Fibroblast of lung (primary cell): ENCODE data around the gene ANKRD24. TPM values are rescaled to one million over a fixed set of nuclear protein-coding genes. Genes with fewer than 3 reads are reported as not detected.

Source experiments
- DNase-seq, 2 donors: peaks; one replicate each; pipeline versions ENCODE4 v3.0.0 to v3.0.0-alpha.2; 2010; ENCODE audit warnings: low read depth in 2 of 2
- H2AFZ ChIP-seq: 2 replicates; pipeline ENCODE4 v1.5.1; 2012; ENCODE audit warnings: low read length, control low read depth, inconsistent platforms
- H3K27ac ChIP-seq: 2 replicates; pipeline ENCODE4 v1.5.1; 2011; ENCODE audit warnings: low read length, control low read depth; ENCODE audit not compliant: insufficient read depth
- H3K27me3 ChIP-seq: 2 replicates; pipeline ENCODE4 v1.5.1; 2011; ENCODE audit warnings: mild to moderate bottlenecking, low read length; ENCODE audit not compliant: control insufficient read depth, insufficient read depth
- H3K36me3 ChIP-seq: 2 replicates; pipeline ENCODE4 v1.5.1; 2011; ENCODE audit warnings: low read length; ENCODE audit not compliant: control insufficient read depth, insufficient read depth
- H3K4me1 ChIP-seq: 2 replicates; pipeline ENCODE4 v1.5.1; 2011; ENCODE audit warnings: low read length; ENCODE audit not compliant: control insufficient read depth, insufficient read depth; ENCODE audit errors: extremely low read depth
- H3K4me2 ChIP-seq: 2 replicates; pipeline ENCODE4 v1.5.1; 2011; ENCODE audit warnings: low read length, control low read depth; ENCODE audit not compliant: insufficient read depth; ENCODE audit errors: extremely low read depth
- H3K4me3 ChIP-seq, 4 experiments: fragments of 200-600 bp in 1 of 4; sonication (generic) in 1 of 4; replicated peaks in 1 of 4; 2 replicates each; pipeline ENCODE4 v1.5.1; 2011 to 2016; ENCODE audit warnings: low read length in 4 of 4, low read depth in 3 of 4, mild to moderate bottlenecking in 3 of 4, control low read depth in 2 of 4, inconsistent platforms in 1 of 4, mixed read lengths in 1 of 4; ENCODE audit not compliant: insufficient read depth in 1 of 4; ENCODE audit errors: control extremely low read depth in 1 of 4
- H3K79me2 ChIP-seq: 2 replicates; pipeline ENCODE4 v1.5.1; 2012; ENCODE audit warnings: mild to moderate bottlenecking, low read length, inconsistent platforms; ENCODE audit not compliant: control insufficient read depth, insufficient read depth
- H3K9ac ChIP-seq: 2 replicates; pipeline ENCODE4 v1.5.1; 2011; ENCODE audit warnings: mild to moderate bottlenecking, low read length, control low read depth; ENCODE audit not compliant: insufficient read depth
- H3K9me3 ChIP-seq: 2 replicates; pipeline ENCODE4 v1.5.1; 2012; ENCODE audit warnings: low read depth, low read length; ENCODE audit not compliant: control insufficient read depth, insufficient read depth
- H4K20me1 ChIP-seq: 2 replicates; pipeline ENCODE4 v1.5.1; 2011; ENCODE audit warnings: low read length; ENCODE audit not compliant: control insufficient read depth, insufficient read depth; ENCODE audit errors: extremely low read depth
- EZH2 ChIP-seq: IDR thresholded peaks from 2 replicates; pipeline ENCODE4 v1.5.1; 2012; ENCODE audit warnings: low read length, control low read depth, mild to moderate bottlenecking; ENCODE audit errors: missing control alignments
- polyA plus RNA-seq, 2 donors: library from polyadenylated mRNA; depleted of rRNA in 1 of 2; stranded (reverse) in 1 of 2; unstranded in 1 of 2; fragments of >200 nt; gene quantifications; 2 replicates each; pipeline ENCODE4 v1.2.1, GENCODE V29; 2011 to 2012; ENCODE audit warnings: missing spikeins in 1 of 2
- total RNA-seq: library from RNA; depleted of rRNA; stranded (reverse); fragments of >200 nt; gene quantifications from 2 replicates; pipeline ENCODE4 v1.2.1, GENCODE V29; 2014
- TF ChIP-seq, protein P1 (sequence below), 2 donors: IDR thresholded peaks in 1 of 2; conservative IDR thresholded peaks in 1 of 2; 1 replicate in 1 of 2; 2 replicates in 1 of 2; pipeline ENCODE4 v1.5.1; 2011 to 2012; ENCODE audit warnings: low read length in 2 of 2, control low read depth in 1 of 2, inconsistent platforms in 1 of 2, low read depth in 1 of 2, mild to moderate bottlenecking in 1 of 2

The ANKRD24 gene
- total and polyA plus RNA-seq, 2 donors (not counting 1 experiment from before 2014, with no cell fraction given), result 0.14 to 2.3 TPM

- TF ChIP-seq, protein P1, sequence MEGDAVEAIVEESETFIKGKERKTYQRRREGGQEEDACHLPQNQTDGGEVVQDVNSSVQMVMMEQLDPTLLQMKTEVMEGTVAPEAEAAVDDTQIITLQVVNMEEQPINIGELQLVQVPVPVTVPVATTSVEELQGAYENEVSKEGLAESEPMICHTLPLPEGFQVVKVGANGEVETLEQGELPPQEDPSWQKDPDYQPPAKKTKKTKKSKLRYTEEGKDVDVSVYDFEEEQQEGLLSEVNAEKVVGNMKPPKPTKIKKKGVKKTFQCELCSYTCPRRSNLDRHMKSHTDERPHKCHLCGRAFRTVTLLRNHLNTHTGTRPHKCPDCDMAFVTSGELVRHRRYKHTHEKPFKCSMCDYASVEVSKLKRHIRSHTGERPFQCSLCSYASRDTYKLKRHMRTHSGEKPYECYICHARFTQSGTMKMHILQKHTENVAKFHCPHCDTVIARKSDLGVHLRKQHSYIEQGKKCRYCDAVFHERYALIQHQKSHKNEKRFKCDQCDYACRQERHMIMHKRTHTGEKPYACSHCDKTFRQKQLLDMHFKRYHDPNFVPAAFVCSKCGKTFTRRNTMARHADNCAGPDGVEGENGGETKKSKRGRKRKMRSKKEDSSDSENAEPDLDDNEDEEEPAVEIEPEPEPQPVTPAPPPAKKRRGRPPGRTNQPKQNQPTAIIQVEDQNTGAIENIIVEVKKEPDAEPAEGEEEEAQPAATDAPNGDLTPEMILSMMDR (conservative IDR thresholded peaks at IDR 0.05 in 1 of 2, IDR thresholded peaks at IDR 0.05 in 1 of 2; ENCODE audit: low read depth in 1 of 2, low read length in 2 of 2), result no peak
- TF ChIP-seq EZH2, result no peak
- H3K36me3 ChIP-seq, result no peaks in the 10 kb centered on the region
- no peaks in the 10 kb centered on the region for H3K4me1 ChIP-seq
- H2AFZ ChIP-seq, result no peak overlapping the region
- H3K9me3 ChIP-seq, result no peaks in the 10 kb centered on the region
- no peak overlapping the region for H3K9ac ChIP-seq
- no peaks in the 10 kb centered on the region for H4K20me1 ChIP-seq
- no peak for DNase-seq
- no peak overlapping the region for H3K27ac ChIP-seq
- H3K27me3 ChIP-seq, result peaks cover 16% of the 10 kb centered on the region
- H3K4me3 ChIP-seq, result no peak overlapping the region
- no peak overlapping the region for H3K4me2 ChIP-seq
- H3K79me2 ChIP-seq, result no peaks in the 10 kb centered on the region
These were observed 14.7 kb downstream of the ANKRD24 start for GRCh38 chr19:4197228-4197624.

GRCh38 chr19:4197625-4198466, 15.4 kb downstream of the ANKRD24 start:
- no peak overlapping the region for H2AFZ ChIP-seq
- peak in 1 of 2 donors; percentile 2 for DNase-seq
- no peaks in the 10 kb centered on the region for H3K4me1 ChIP-seq
- no peak overlapping the region for H3K9ac ChIP-seq
- H3K27ac ChIP-seq, result no peak overlapping the region
- no peak overlapping the region for H3K4me2 ChIP-seq
- H4K20me1 ChIP-seq, result no peaks in the 10 kb centered on the region
- H3K4me3 ChIP-seq, result no peak overlapping the region
- peaks cover 16% of the 10 kb centered on the region for H3K27me3 ChIP-seq
- no peaks in the 10 kb centered on the region for H3K9me3 ChIP-seq
- no peaks in the 10 kb centered on the region for H3K36me3 ChIP-seq
- peak; percentile 54 for TF ChIP-seq EZH2
- TF ChIP-seq, protein P1 (conservative IDR thresholded peaks at IDR 0.05 in 1 of 2, IDR thresholded peaks at IDR 0.05 in 1 of 2; ENCODE audit: low read depth in 1 of 2, low read length in 2 of 2), result no peak
- H3K79me2 ChIP-seq, result no peaks in the 10 kb centered on the region

DNA sequence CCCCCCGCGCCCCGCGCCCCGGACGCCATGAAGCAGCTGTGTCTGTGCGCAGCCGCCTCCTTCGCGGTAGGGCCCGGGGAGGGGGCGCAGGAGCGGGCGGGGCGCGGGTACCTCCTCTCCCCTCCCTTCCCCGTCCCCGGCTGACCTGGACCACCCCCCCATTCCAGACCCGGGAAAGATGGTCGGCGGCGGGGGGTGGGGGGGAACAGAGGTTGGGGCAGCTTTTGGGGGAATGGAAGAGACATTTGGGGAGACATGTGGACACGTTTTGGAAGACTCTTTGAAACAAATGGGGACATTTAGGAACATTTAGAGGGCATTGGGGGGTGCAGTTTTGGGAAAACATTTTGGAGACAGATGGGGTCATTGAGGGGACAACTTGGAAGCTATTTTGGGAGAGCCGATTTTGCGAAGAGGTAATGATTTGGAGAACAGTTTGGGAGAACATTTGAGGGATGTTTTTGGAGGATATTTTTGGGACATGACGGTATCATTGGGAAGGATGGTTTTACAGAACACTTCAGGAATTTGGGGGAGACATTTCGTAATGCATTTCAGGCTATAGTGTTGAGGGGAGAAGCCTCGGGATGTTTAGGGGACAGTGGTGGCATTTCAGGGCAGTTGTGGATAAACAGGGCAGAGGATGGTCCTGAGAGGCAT, 16.1 kb downstream of the ANKRD24 start:
- H3K27ac ChIP-seq, result no peak overlapping the region
- H3K27me3 ChIP-seq, result peaks cover 16% of the 10 kb centered on the region
- H3K9me3 ChIP-seq, result no peaks in the 10 kb centered on the region
- no peaks in the 10 kb centered on the region for H4K20me1 ChIP-seq
- H3K36me3 ChIP-seq, result no peaks in the 10 kb centered on the region
- DNase-seq, result no peak
- H3K4me3 ChIP-seq, result no peak overlapping the region
- H2AFZ ChIP-seq, result no peak overlapping the region
- H3K4me1 ChIP-seq, result no peaks in the 10 kb centered on the region
- no peak overlapping the region for H3K4me2 ChIP-seq
- H3K9ac ChIP-seq, result no peak overlapping the region
- TF ChIP-seq EZH2, result no peak
- TF ChIP-seq, protein P1 (conservative IDR thresholded peaks at IDR 0.05 in 1 of 2, IDR thresholded peaks at IDR 0.05 in 1 of 2; ENCODE audit: low read depth in 1 of 2, low read length in 2 of 2), result no peak
- H3K79me2 ChIP-seq, result no peaks in the 10 kb centered on the region
